ENCODE results near the gene PTPRF.

PTPRF gene

GRCh38 chr1:43618521-43619313 lies 88.0 kb downstream of the PTPRF start:
- Histone ChIP-seq H3K36me3 (ENCODE audit: control insufficient read depth, low read length) (no peaks in the 10 kb centered on the region), H3K9me2 (replicated peaks; ENCODE audit: control insufficient read depth, low read length) (no peaks in the 10 kb centered on the region), H3K79me2 (ENCODE audit: control insufficient read depth, low read length) (no peaks in the 10 kb centered on the region), H4K20me1 (ENCODE audit: control insufficient read depth, insufficient read depth, low read depth, low read length) (no peaks in the 10 kb centered on the region), H3F3A (ENCODE audit: control insufficient read depth, insufficient read depth) (no peaks in the 10 kb centered on the region), H3K27me3 (ENCODE audit: control insufficient read depth, low read length) (no peaks in the 10 kb centered on the region), H3K9me3 (ENCODE audit: control insufficient read depth, insufficient read depth, low read length) (no peaks in the 10 kb centered on the region), H3K4me3 (ENCODE audit: low read length) (no peak overlapping the region), H3K4me2 (ENCODE audit: low read length) (no peak overlapping the region), H3K27ac (ENCODE audit: low read depth, low read length) (no peak overlapping the region), H3K4me1 (ENCODE audit: control insufficient read depth, low read length) (no peaks in the 10 kb centered on the region)
- no peak for TF ChIP-seq EZH2phosphoT487 (IDR thresholded peaks at IDR 0.05; ENCODE audit: borderline replicate concordance, low read length)
- no peak for TF ChIP-seq CTCF (IDR thresholded peaks at IDR 0.05; ENCODE audit: low read depth, low read length, poor library complexity, severe bottlenecking)

- TF ChIP-seq CTCF (IDR thresholded peaks at IDR 0.05; ENCODE audit: low read depth, low read length, poor library complexity, severe bottlenecking) (no peak), EZH2phosphoT487 (IDR thresholded peaks at IDR 0.05; ENCODE audit: borderline replicate concordance, low read length) (no peak)
- no peaks in the 10 kb centered on the region for H3K27me3 ChIP-seq (ENCODE audit: control insufficient read depth, low read length)
- no peak overlapping the region for H3K4me2 ChIP-seq (ENCODE audit: low read length)
- no peaks in the 10 kb centered on the region for H3K9me2 ChIP-seq (replicated peaks; ENCODE audit: control insufficient read depth, low read length)
- no peak overlapping the region for H3K4me3 ChIP-seq (ENCODE audit: low read length)
- H4K20me1 ChIP-seq (ENCODE audit: control insufficient read depth, insufficient read depth, low read depth, low read length), result no peaks in the 10 kb centered on the region
- H3K36me3 ChIP-seq (ENCODE audit: control insufficient read depth, low read length), result no peaks in the 10 kb centered on the region
- no peak overlapping the region for H3K27ac ChIP-seq (ENCODE audit: low read depth, low read length)
- no peaks in the 10 kb centered on the region for H3K4me1 ChIP-seq (ENCODE audit: control insufficient read depth, low read length)
- H3K79me2 ChIP-seq (ENCODE audit: control insufficient read depth, low read length), result no peaks in the 10 kb centered on the region
- no peaks in the 10 kb centered on the region for H3K9me3 ChIP-seq (ENCODE audit: control insufficient read depth, insufficient read depth, low read length)
- no peaks in the 10 kb centered on the region for H3F3A ChIP-seq (ENCODE audit: control insufficient read depth, insufficient read depth)
Observed at GRCh38 chr1:43619314-43619790, 88.7 kb downstream of the PTPRF start.

GRCh38 chr1:43619996-43620920 lies 89.6 kb downstream of the PTPRF start:
- Histone ChIP-seq H4K20me1 (ENCODE audit: control insufficient read depth, insufficient read depth, low read depth, low read length) (no peaks in the 10 kb centered on the region), H3K9me3 (ENCODE audit: control insufficient read depth, insufficient read depth, low read length) (no peaks in the 10 kb centered on the region), H3K4me3 (ENCODE audit: low read length) (no peak overlapping the region), H3K9me2 (replicated peaks; ENCODE audit: control insufficient read depth, low read length) (no peaks in the 10 kb centered on the region), H3K4me2 (ENCODE audit: low read length) (no peak overlapping the region), H3F3A (ENCODE audit: control insufficient read depth, insufficient read depth) (no peaks in the 10 kb centered on the region), H3K36me3 (ENCODE audit: control insufficient read depth, low read length) (no peaks in the 10 kb centered on the region), H3K27ac (ENCODE audit: low read depth, low read length) (no peak overlapping the region), H3K27me3 (ENCODE audit: control insufficient read depth, low read length) (no peaks in the 10 kb centered on the region), H3K4me1 (ENCODE audit: control insufficient read depth, low read length) (no peaks in the 10 kb centered on the region), H3K79me2 (ENCODE audit: control insufficient read depth, low read length) (no peaks in the 10 kb centered on the region)
- TF ChIP-seq EZH2phosphoT487 (IDR thresholded peaks at IDR 0.05; ENCODE audit: borderline replicate concordance, low read length) (no peak), CTCF (IDR thresholded peaks at IDR 0.05; ENCODE audit: low read depth, low read length, poor library complexity, severe bottlenecking) (no peak)
